IMR-90 (cell line): ENCODE measurements around the gene EVI2A. TPM values are rescaled to one million over a fixed set of nuclear protein-coding genes. Genes with fewer than 3 reads are reported as not detected.

Experiments used
- ATAC-seq: fragments of 200-7000 bp; cut with Tn5 transposase; 2 replicates; pipeline ENCODE4 v1.9.1; 2020; ENCODE audit warnings: low read depth, mild to moderate bottlenecking, moderate library complexity
- BruUV-seq: library from RNA; stranded (reverse); fragments of 400-500 nt; replicated peaks from 2 replicates; lab custom pipeline; 2021; lab: Mats Ljungman, UMichigan
- CTCF ChIA-PET: fragments of 300-600 bp; formaldehyde crosslinking; extraction: SDS; loops from one replicate; lab custom pipeline; 2021; ENCODE audit warnings: antibody characterized with exemption; lab: Yijun Ruan, JAX
- POLR2A ChIA-PET: fragments of 300-600 bp; sonication (Branson Sonifier 250); formaldehyde crosslinking; loops from one replicate; lab custom pipeline; 2022; ENCODE audit warnings: antibody characterized with exemption; ENCODE audit not compliant: unreplicated experiment; lab: Charles Lee
- DNase-seq: peaks from one replicate; pipeline ENCODE4 v3.0.0; 2013
- H2AFZ ChIP-seq: replicated peaks from 2 replicates; pipeline ENCODE3; 2013; ENCODE audit warnings: low read length, mild to moderate bottlenecking; ENCODE audit not compliant: poor library complexity
- H2AK5ac ChIP-seq: 2 replicates; pipeline ENCODE4 v1.6.1; 2013; ENCODE audit warnings: low read depth, low read length, inconsistent platforms
- H2AK9ac ChIP-seq: replicated peaks from 2 replicates; pipeline ENCODE3; 2013; ENCODE audit warnings: mild to moderate bottlenecking, low read depth, low read length, moderate library complexity; ENCODE audit not compliant: poor library complexity
- H2BK120ac ChIP-seq: 2 replicates; pipeline ENCODE4 v1.6.1; 2013; ENCODE audit warnings: low read depth, low read length, inconsistent platforms
- H2BK15ac ChIP-seq: 3 replicates; pipeline ENCODE4 v1.6.1; 2013; ENCODE audit warnings: low read depth, low read length, inconsistent platforms
- H2BK20ac ChIP-seq: 2 replicates; pipeline ENCODE4 v1.6.1; 2013; ENCODE audit warnings: low read depth, mild to moderate bottlenecking, inconsistent platforms, low read length, moderate library complexity
- H2BK5ac ChIP-seq: 2 replicates; pipeline ENCODE4 v1.6.1; 2013; ENCODE audit warnings: mild to moderate bottlenecking, low read depth, low read length, inconsistent platforms; ENCODE audit not compliant: poor library complexity, severe bottlenecking
- H3K14ac ChIP-seq: replicated peaks from 2 replicates; pipeline ENCODE4 v1.6.1; 2013; ENCODE audit warnings: low read depth, low read length, inconsistent platforms
- H3K18ac ChIP-seq: 2 replicates; pipeline ENCODE4 v1.6.1; 2013; ENCODE audit warnings: low read depth, low read length, control low read depth
- H3K23ac ChIP-seq: 2 replicates; pipeline ENCODE4 v1.6.1; 2013; ENCODE audit warnings: low read depth, low read length, inconsistent platforms
- H3K27ac ChIP-seq: 2 replicates; pipeline ENCODE4 v1.5.1; 2013; ENCODE audit warnings: mild to moderate bottlenecking, control low read depth, low read length; ENCODE audit not compliant: insufficient read depth
- H3K27me3 ChIP-seq: 2 replicates; pipeline ENCODE4 v1.6.1; 2013; ENCODE audit warnings: low read length; ENCODE audit not compliant: control insufficient read depth, insufficient read depth
- H3K36me3 ChIP-seq: 2 replicates; pipeline ENCODE4 v1.6.1; 2013; ENCODE audit warnings: low read length, mixed read lengths; ENCODE audit not compliant: control insufficient read depth, insufficient read depth
- H3K4ac ChIP-seq: 2 replicates; pipeline ENCODE4 v1.6.1; 2013; ENCODE audit warnings: low read depth, low read length, inconsistent platforms
- H3K4me1 ChIP-seq: 2 replicates; pipeline ENCODE4 v1.6.1; 2013; ENCODE audit warnings: low read length, mixed read lengths; ENCODE audit not compliant: control insufficient read depth, insufficient read depth
- H3K4me2 ChIP-seq: 2 replicates; pipeline ENCODE4 v1.6.1; 2013; ENCODE audit warnings: low read depth, mild to moderate bottlenecking, control low read depth, low read length, moderate library complexity
- H3K4me3 ChIP-seq: 2 replicates; pipeline ENCODE4 v1.5.1; 2013; ENCODE audit warnings: low read depth, mild to moderate bottlenecking, control low read depth, low read length, moderate library complexity; ENCODE audit not compliant: insufficient read depth
- H3K56ac ChIP-seq: 2 replicates; pipeline ENCODE4 v1.6.1; 2013; ENCODE audit warnings: low read length, inconsistent platforms; ENCODE audit not compliant: insufficient read depth; ENCODE audit errors: extremely low read depth
- H3K79me1 ChIP-seq, 2 experiments: 2 replicates each; pipeline ENCODE4 v1.6.1; 2013; ENCODE audit warnings: low read length in 2 of 2, inconsistent platforms in 1 of 2, low read depth in 1 of 2
- H3K9ac ChIP-seq: 2 replicates; pipeline ENCODE4 v1.6.1; 2013; ENCODE audit warnings: low read depth, low read length, control low read depth
- H3K9me1 ChIP-seq: 2 replicates; pipeline ENCODE4 v1.6.1; 2013; ENCODE audit warnings: low read length, inconsistent platforms; ENCODE audit not compliant: insufficient read depth
- H3K9me3 ChIP-seq: 2 replicates; pipeline ENCODE4 v1.6.1; 2013; ENCODE audit warnings: low read length; ENCODE audit not compliant: control insufficient read depth, insufficient read depth
- H4K20me1 ChIP-seq: 2 replicates; pipeline ENCODE4 v1.6.1; 2013; ENCODE audit warnings: low read length, inconsistent platforms; ENCODE audit not compliant: insufficient read depth
- H4K5ac ChIP-seq: 2 replicates; pipeline ENCODE4 v1.6.1; 2013; ENCODE audit warnings: mild to moderate bottlenecking, low read depth, low read length, control low read depth
- H4K8ac ChIP-seq, 2 experiments: 2 replicates each; pipeline ENCODE4 v1.6.1; 2013; ENCODE audit warnings: low read depth in 2 of 2, low read length in 2 of 2, control low read depth in 1 of 2, inconsistent platforms in 1 of 2
- H4K91ac ChIP-seq: 2 replicates; pipeline ENCODE4 v1.6.1; 2013; ENCODE audit warnings: low read depth, low read length, inconsistent platforms; ENCODE audit not compliant: insufficient read depth
- BHLHE40 ChIP-seq: fragments of 150-350 bp; IDR thresholded peaks from 2 replicates; pipeline ENCODE4 v1.6.1; 2016; ENCODE audit warnings: mild to moderate bottlenecking, low read depth, low read length
- CEBPB ChIP-seq: IDR thresholded peaks from 2 replicates; pipeline ENCODE4 v1.6.1; 2012; ENCODE audit warnings: low read depth, low read length, improper control_type of control experiment
- CHD1 ChIP-seq: IDR thresholded peaks from 2 replicates; pipeline ENCODE4 v1.6.1; 2012; ENCODE audit warnings: low read depth, low read length, improper control_type of control experiment
- FOS ChIP-seq: fragments of 150-350 bp; IDR thresholded peaks from 2 replicates; pipeline ENCODE4 v1.6.1; 2016; ENCODE audit warnings: low read depth, low read length
- MAFK ChIP-seq: IDR thresholded peaks from 2 replicates; pipeline ENCODE4 v1.6.1; 2012; ENCODE audit warnings: low read depth, low read length, improper control_type of control experiment
- MAZ ChIP-seq: IDR thresholded peaks from 2 replicates; pipeline ENCODE4 v1.6.1; 2012; ENCODE audit warnings: low read depth, mild to moderate bottlenecking, low read length, improper control_type of control experiment, moderate library complexity, borderline replicate concordance
- MXI1 ChIP-seq: IDR thresholded peaks from 2 replicates; pipeline ENCODE4 v1.6.1; 2012; ENCODE audit warnings: low read depth, mild to moderate bottlenecking, low read length, moderate library complexity, borderline replicate concordance
- NFE2L2 ChIP-seq: fragments of 150-350 bp; IDR thresholded peaks from 2 replicates; pipeline ENCODE4 v1.6.1; 2016; ENCODE audit warnings: low read depth, mild to moderate bottlenecking, low read length
- POLR2A ChIP-seq: IDR thresholded peaks from 2 replicates; pipeline ENCODE4 v1.6.1; 2012; ENCODE audit warnings: mild to moderate bottlenecking, low read depth, low read length
- RAD21 ChIP-seq: IDR thresholded peaks from 2 replicates; pipeline ENCODE4 v1.6.1; 2012; ENCODE audit warnings: low read length, improper control_type of control experiment
- RCOR1 ChIP-seq: IDR thresholded peaks from 2 replicates; pipeline ENCODE4 v1.6.1; 2012; ENCODE audit warnings: mild to moderate bottlenecking, low read length, improper control_type of control experiment; ENCODE audit not compliant: insufficient replicate concordance
- RFX5 ChIP-seq: IDR thresholded peaks from 2 replicates; pipeline ENCODE4 v1.8.0; 2012; ENCODE audit warnings: low read depth, mild to moderate bottlenecking, low read length, moderate library complexity
- SMC3 ChIP-seq: fragments of 150-350 bp; IDR thresholded peaks from 2 replicates; pipeline ENCODE4 v1.6.1; 2016; ENCODE audit warnings: low read depth, mild to moderate bottlenecking, antibody characterized with exemption, low read length, moderate library complexity
- USF2 ChIP-seq: fragments of 150-350 bp; IDR thresholded peaks from 2 replicates; pipeline ENCODE4 v1.6.1; 2017; ENCODE audit warnings: mild to moderate bottlenecking, antibody characterized with exemption, low read length, low read depth
- WGBS, 2 experiments: methylation state at CpG; one replicate each; pipeline versions ENCODE4 v1.1.5 to v1.1.7; 2013; ENCODE audit warnings: missing lambda C conversion rate in 2 of 2; ENCODE audit not compliant: insufficient read length in 1 of 2; ENCODE audit errors: extremely low coverage in 2 of 2; 5-methylcytosine and 5-hydroxymethylcytosine counted together
- dilution Hi-C: fragments of 300-500 bp; cut with HindIII; formaldehyde crosslinking; loops from one replicate; pipeline ENCODE4 v1.14.3; 2018; ENCODE audit warnings: low sequenced_read_pairs; ENCODE audit not compliant: unreplicated experiment
- in situ Hi-C: fragments of 300-500 bp; cut with MboI; formaldehyde crosslinking; loops from 3 replicates; pipeline ENCODE4 v1.14.3; 2019; ENCODE audit warnings: low sequenced_read_pairs, inconsistent platforms, mixed read lengths
- intact Hi-C: fragments of 100-400 bp; cut with micrococcal nuclease; formaldehyde crosslinking; loops from 2 replicates; pipeline ENCODE4 v1.10.0; 2022
- polyA plus RNA-seq, 3 experiments: library from polyadenylated mRNA; depleted of rRNA; stranded (reverse); fragments of >200 nt; gene quantifications; 2 replicates each; pipeline ENCODE4 v1.2.3, GENCODE V29; 2012; ENCODE audit warnings: low replicate concordance in 1 of 3
- total RNA-seq: library from RNA; depleted of rRNA; stranded (reverse); fragments of >200 nt; gene quantifications from 2 replicates; pipeline ENCODE4 v1.2.3, GENCODE V29; 2012
- TF ChIP-seq, protein P1 (sequence below): conservative IDR thresholded peaks from 2 replicates; pipeline ENCODE4 v1.5.1; 2012; ENCODE audit warnings: mild to moderate bottlenecking, low read depth, low read length, improper control_type of control experiment
- TF ChIP-seq, protein P2 (sequence below): fragments of 150-350 bp; IDR thresholded peaks from 2 replicates; pipeline ENCODE4 v1.6.1; 2016; ENCODE audit warnings: low read depth, mild to moderate bottlenecking, low read length, moderate library complexity, borderline replicate concordance

EVI2A gene
- total and polyA plus RNA-seq, 2 of the 4 experiments (the other 2 are of a cell fraction) = 0.50 to 0.90 TPM

GRCh38 chr17:31310260-31310659, 11.2 kb downstream of the EVI2A start:
- Histone ChIP-seq H3K9ac (no peak overlapping the region), H2AFZ (no peak overlapping the region), H3K27me3 (no peaks in the 10 kb centered on the region), H4K8ac (no peak overlapping the region; a peak in 1 of 4 replicates), H2BK120ac (no peak overlapping the region), H3K18ac (no peak overlapping the region), H2AK9ac (no peak overlapping the region), H3K23ac (no peak overlapping the region), H3K4ac (no peak overlapping the region), H3K4me2 (no peak overlapping the region), H3K9me3 (no peaks in the 10 kb centered on the region), H4K20me1 (no peaks in the 10 kb centered on the region; the same call in 1 of the 2 replicates), H3K79me1 (peaks cover 7 to 37% of the 10 kb centered on the region in 2 experiments; a peak in 3 of 4 replicates), H4K5ac (no peak overlapping the region), H3K14ac (no peak overlapping the region), H3K56ac (no peak overlapping the region), H2BK15ac (no peak overlapping the region), H3K9me1 (no peaks in the 10 kb centered on the region; the same call in none of the 2 replicates), H2BK5ac (no peak overlapping the region), H3K4me1 (peaks cover 2% of the 10 kb centered on the region; the same call in 1 of the 2 replicates), H3K36me3 (no peaks in the 10 kb centered on the region; the same call in 1 of the 2 replicates), H3K4me3 (no peak overlapping the region), H2AK5ac (no peak overlapping the region), H4K91ac (no peak overlapping the region), H3K27ac (no peak overlapping the region), H2BK20ac (no peak overlapping the region)
- DNase-seq (no peak), ATAC-seq (no peak)
- CTCF ChIA-PET = no interaction called here
- in situ Hi-C loops (no loop called here), dilution Hi-C loops (no loop called here), intact Hi-C loops (no loop called here)
- POLR2A ChIA-PET = no interaction called here
- no peak for TF ChIP-seq NFE2L2
- TF ChIP-seq RAD21 = no peak
- TF ChIP-seq RCOR1 = no peak
- no peak for TF ChIP-seq FOS
- no peak for TF ChIP-seq RFX5
- TF ChIP-seq POLR2A = no peak
- TF ChIP-seq SMC3 = no peak
- TF ChIP-seq USF2 = no peak
- TF ChIP-seq, protein P1, sequence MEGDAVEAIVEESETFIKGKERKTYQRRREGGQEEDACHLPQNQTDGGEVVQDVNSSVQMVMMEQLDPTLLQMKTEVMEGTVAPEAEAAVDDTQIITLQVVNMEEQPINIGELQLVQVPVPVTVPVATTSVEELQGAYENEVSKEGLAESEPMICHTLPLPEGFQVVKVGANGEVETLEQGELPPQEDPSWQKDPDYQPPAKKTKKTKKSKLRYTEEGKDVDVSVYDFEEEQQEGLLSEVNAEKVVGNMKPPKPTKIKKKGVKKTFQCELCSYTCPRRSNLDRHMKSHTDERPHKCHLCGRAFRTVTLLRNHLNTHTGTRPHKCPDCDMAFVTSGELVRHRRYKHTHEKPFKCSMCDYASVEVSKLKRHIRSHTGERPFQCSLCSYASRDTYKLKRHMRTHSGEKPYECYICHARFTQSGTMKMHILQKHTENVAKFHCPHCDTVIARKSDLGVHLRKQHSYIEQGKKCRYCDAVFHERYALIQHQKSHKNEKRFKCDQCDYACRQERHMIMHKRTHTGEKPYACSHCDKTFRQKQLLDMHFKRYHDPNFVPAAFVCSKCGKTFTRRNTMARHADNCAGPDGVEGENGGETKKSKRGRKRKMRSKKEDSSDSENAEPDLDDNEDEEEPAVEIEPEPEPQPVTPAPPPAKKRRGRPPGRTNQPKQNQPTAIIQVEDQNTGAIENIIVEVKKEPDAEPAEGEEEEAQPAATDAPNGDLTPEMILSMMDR = no peak
- TF ChIP-seq CHD1 = no peak
- no peak for TF ChIP-seq MAFK
- TF ChIP-seq, protein P2, sequence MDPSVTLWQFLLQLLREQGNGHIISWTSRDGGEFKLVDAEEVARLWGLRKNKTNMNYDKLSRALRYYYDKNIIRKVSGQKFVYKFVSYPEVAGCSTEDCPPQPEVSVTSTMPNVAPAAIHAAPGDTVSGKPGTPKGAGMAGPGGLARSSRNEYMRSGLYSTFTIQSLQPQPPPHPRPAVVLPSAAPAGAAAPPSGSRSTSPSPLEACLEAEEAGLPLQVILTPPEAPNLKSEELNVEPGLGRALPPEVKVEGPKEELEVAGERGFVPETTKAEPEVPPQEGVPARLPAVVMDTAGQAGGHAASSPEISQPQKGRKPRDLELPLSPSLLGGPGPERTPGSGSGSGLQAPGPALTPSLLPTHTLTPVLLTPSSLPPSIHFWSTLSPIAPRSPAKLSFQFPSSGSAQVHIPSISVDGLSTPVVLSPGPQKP = no peak
- TF ChIP-seq MAZ = no peak
- TF ChIP-seq CEBPB = no peak
- no peak for TF ChIP-seq MXI1
- no peak for TF ChIP-seq BHLHE40
- 33% methylated on average over 1 of the region's 2 CpGs; no CpG with 5 or more reads in 1 of the 2 experiments for WGBS, 2 experiments
- BruUV-seq = no TSS peak
